Germinal center (tissue), 1 donor: ENCODE measurements around the gene WDR41.
"Not testable (repeated sequence)": the region's sequence is repeated elsewhere in the genome, so short reads cannot be mapped to it uniquely, and the experiment has no call there.

ENCODE experiments used
- DNase-seq: peaks from one replicate; pipeline ENCODE4 v3.0.0; 2012; ENCODE audit warnings: mixed read lengths, low spot score

The WDR41 gene

DNA sequence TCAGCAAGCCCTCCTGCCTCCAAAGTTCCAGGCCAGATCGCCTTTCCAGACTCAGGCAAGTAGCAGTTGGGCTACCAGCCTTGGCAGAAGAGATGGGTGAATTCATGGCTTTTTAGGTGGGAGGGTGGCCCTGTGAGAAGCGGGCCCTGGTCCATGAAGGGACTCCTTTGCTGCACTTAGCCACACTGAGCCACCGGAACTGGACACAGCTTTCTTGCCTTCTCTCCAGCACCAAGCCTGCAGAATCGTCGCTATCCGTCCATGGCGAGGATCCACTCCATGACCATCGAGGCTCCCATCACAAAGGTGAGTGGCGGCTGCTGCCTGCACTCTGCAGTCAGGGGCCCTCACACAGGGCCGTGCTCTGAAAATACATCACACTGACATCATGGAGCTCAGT lies 85.0 kb downstream of the WDR41 start:
- no peak for DNase-seq

DNA sequence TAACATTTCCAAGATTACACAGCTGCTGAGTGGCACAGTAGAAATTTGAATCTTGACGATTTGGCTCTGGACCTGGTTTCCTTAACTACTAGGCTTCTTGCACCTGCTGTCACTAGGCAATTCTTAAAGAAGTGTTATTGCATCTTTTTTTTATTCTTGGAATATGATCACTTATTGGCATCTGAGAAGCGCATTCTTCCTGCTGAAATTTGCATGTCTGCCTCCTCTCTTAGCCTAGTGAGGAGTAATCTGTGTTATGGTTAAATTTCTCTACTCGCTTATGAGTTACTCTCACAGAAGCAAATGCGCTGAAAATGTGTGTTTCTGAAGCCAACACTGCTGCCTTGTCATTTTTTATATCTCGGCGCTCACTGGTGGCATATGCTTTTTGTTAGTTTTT lies 89.3 kb downstream of the WDR41 start:
- DNase-seq = no peak

DNA sequence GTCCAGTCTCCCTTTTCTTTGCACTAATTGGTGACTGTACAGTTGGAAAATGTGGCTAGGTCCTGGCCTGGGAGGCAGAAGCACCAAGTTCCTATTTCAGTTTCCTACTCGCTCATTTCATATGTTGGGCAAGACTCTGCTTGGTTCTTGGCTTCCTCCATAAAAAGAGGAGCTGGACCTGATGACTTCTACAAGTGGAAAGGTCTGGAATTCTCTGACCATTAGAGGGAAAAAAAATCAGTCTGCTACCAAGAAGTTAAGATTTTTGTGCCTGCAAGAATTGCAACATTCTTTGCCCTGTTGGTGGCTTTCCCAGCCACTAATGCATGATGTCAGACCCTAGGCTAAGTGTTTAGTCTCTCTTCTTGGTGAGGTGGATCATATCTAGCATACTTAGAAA lies 91.5 kb downstream of the WDR41 start:
- no peak for DNase-seq

GRCh38 chr5:77398896-77399295 lies 93.2 kb downstream of the WDR41 start:
- DNase-seq = no peak

DNA sequence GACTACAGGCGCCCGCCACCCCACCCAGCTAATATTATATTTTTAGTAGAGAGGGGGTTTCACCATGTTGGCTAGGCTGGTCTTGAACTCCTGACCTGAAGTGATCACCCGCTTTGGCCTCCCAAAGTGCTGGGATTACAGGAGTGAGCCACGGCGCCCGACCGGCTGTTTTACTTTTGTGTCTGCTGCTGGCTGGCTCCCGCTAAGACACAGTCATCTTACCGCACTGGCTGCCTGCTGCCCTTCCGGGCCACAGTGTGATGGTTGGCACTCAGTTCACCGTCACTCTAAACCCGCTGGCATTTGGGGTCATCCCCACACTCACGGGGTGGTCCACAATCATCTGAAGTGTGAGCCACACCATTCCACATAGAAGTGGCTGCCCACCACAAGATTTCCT lies 93.7 kb downstream of the WDR41 start:
- no peak for DNase-seq

GRCh38 chr5:77397686-77398292 lies 94.3 kb downstream of the WDR41 start:
- no peak for DNase-seq

- no peak for DNase-seq
These were observed 96.1 kb downstream of the WDR41 start for GRCh38 chr5:77396017-77396416.

DNA sequence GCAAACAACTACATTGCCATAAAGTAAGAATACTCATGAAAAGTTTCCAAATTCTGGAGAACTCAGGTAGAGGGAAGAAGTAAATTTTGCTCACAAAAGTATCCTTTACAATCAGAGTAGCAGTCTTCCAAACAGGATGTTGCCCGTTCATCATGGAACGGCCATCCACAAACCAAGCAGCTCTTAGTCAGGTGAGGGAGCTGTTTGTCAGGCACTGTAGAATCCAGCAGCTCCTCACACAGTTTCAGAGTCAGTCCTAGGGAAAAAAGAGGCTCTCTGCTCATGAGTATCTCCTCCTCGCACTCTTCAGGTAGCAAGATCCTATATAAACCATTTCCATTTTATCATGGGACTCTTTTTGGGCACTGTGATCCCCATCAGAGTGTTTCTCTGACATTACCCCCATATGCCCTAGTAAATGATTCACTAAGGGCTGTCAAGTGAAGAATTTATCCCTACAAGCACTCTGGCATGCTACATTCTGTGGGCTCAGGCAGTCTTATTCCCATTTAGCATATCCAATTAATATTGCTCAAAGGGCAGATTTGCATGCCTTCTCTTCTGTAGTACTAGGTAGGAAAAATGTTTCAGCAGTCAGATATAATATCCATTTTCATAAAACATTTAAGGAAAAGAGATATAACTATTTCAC lies 97.9 kb downstream of the WDR41 start:
- no peak for DNase-seq

DNA sequence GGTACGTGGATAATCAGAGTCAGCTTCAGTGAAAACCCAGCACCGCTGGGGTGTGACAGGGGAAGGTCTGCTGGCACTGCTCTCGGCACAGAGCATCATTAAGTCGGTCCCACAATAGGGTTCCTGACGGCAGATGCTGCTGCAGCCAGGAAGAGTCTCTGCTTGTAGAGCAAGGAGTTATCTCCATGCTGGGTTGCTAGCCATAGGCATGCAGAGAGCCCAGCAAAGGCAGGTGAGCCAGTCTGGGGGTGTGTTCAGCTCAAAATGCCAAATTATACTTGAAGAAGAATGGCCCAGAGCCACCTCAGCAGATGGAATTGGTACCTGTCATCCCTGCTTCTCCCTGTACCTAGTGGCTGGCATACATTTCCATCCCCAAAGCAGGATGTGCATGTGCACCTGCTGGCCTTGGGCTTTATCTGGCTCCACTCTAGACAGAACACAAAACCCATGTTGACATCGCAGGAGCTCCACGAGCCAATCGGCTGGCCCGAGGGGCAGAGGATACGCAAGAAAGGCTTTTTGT lies 100.8 kb downstream of the WDR41 start:
- DNase-seq = no peak

DNA sequence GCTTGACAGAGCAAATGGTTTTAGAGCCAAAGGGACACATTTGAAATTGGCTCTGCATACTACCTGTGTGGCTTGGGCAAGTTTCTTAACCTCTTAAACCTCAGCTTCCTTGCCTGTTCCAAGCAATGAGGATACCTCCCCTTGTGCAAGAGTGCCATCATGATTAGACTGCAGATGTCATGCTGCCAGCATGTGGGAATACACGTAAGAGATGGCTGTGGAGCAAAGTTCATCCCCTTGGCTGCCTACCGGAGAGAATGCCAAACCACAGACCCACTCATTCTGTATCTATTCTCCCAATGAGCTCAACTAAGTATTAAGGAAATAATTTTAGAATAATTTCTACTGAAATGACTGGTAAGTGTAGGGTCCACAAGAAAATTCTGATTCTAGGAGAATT lies 101.3 kb downstream of the WDR41 start:
- no peak for DNase-seq

DNA sequence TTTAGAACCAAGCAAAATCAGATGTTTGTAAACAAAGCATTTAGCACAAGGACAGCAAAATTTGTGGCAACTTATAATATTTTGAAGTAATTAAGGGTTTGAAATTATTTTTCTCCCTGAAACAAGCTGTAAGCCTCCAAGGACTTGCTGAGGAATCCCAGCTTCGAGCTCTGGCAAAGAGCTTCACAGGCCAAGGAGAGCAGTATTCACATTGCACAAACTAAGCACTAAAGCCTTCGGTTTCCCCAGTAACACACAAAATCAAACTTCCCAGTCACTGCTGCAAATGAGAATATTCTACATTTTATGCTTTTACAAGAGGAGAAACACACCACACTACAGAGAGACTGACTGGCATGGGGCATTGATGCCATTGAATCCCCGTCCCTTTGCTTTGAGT lies 101.9 kb downstream of the WDR41 start:
- DNase-seq = no peak

DNA sequence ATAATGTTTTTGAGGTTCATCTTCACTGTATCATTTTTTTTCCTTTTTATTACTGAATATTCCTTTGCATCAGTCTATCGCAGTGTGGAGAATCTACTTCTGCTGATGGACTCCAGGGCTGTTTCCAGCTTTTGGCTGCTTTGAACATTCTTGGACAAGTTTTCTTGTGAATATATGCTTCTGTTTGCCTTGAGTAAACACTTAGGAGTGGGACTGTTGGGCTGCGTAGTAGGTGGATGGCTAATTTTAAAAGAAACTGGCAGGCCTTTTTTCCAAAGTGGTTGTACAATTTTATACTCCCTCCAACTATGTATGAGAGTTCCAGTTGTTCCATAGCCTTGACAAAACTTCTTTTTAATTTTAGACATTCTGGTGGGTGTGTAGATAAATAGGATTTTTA lies 102.4 kb downstream of the WDR41 start:
- DNase-seq = no peak

GRCh38 chr5:77386340-77386739 lies 105.8 kb downstream of the WDR41 start:
- not testable (repeated sequence) for DNase-seq

DNA sequence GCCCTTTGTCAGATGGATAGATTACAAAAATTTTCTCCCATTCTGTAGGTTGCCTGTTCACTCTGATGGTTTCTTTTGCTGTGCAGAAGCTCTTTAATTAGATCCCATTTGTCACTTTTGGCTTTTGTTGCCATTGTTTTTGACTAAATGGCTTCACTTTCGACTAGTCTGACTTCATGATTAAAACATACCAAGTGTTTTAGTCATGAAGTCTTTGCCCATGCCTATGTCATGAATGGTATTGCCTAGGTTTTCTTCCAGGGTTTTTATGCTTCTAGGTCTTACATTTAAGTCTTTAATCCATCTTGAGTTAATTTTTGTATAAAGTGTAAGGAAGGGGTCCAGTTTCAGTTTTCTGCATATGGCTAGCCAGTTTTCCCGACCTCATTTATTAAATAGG lies 108.8 kb downstream of the WDR41 start:
- DNase-seq = not testable (repeated sequence)
